MM.1S (cell line): ENCODE data around the gene APOL5.

Experiments used
- CTCF ChIP-seq: fragments of 300-600 bp; sonication (generic); IDR thresholded peaks from 2 replicates; pipeline ENCODE4 v1.5.1; 2016; ENCODE audit warnings: antibody characterized with exemption, low read length, mixed read lengths
- EZH2phosphoT487 ChIP-seq: fragments of 300-600 bp; sonication (generic); IDR thresholded peaks from 2 replicates; pipeline ENCODE4 v1.6.1; 2018; ENCODE audit warnings: antibody characterized with exemption, low read length

GRCh38 chr22:35766654-35767580 is 49.2 kb downstream of the APOL5 start:
- TF ChIP-seq CTCF (no peak), EZH2phosphoT487 (no peak)
